Measurements from ENCODE around the gene DUSP15.

DNA sequence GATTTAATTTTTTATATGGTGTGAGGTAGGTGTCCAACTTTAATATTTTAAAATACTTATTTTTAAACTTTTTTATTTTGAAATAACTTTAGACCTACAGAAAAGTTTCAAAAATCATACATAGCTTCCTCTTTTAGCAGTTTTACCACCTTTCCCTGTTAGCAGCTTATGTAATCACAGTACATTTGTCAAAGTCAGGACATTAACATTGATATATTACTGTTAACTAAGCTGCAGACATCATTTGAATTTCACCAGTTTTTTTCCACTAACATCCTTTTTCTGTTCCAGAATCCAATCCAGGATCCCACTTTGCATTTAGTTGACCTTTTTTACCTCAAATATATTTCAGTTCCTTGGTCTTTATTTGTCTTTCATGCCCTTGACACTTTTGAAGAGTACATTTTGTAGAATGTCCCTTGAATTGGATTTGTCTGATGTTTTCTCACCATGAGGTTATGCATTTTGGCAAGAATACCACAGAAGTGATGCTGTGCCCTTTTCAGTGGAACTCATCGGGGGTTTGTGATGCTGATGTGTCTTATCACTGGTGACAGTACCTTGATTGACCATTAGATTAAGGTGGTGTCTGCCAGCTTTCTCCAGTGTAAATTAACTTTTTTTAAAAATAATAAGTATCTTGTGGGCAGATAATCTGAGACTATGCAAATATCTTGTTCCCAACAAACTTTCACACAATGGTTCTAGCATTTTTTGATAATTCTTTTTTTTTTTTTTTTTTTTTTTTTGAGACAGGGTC lies 33.5 kb upstream of the DUSP15 start:
- TF ChIP-seq, protein P1, sequence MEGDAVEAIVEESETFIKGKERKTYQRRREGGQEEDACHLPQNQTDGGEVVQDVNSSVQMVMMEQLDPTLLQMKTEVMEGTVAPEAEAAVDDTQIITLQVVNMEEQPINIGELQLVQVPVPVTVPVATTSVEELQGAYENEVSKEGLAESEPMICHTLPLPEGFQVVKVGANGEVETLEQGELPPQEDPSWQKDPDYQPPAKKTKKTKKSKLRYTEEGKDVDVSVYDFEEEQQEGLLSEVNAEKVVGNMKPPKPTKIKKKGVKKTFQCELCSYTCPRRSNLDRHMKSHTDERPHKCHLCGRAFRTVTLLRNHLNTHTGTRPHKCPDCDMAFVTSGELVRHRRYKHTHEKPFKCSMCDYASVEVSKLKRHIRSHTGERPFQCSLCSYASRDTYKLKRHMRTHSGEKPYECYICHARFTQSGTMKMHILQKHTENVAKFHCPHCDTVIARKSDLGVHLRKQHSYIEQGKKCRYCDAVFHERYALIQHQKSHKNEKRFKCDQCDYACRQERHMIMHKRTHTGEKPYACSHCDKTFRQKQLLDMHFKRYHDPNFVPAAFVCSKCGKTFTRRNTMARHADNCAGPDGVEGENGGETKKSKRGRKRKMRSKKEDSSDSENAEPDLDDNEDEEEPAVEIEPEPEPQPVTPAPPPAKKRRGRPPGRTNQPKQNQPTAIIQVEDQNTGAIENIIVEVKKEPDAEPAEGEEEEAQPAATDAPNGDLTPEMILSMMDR (conservative IDR thresholded peaks at IDR 0.05; ENCODE audit: low read length), result no peak
- TF ChIP-seq EZH2phosphoT487 (IDR thresholded peaks at IDR 0.05; ENCODE audit: borderline replicate concordance), result no peak

Measured in Loucy (cell line).